H9 (cell line): ENCODE data around the gene SLC12A8. TPM values are rescaled to one million over a fixed set of nuclear protein-coding genes. Genes with fewer than 3 reads are reported as not detected.

Experiments
- DNase-seq: peaks from one replicate; pipeline ENCODE4 v3.0.0-alpha.2; 2017
- H2AFZ ChIP-seq: one replicate; pipeline ENCODE4 v1.6.1; 2013; ENCODE audit warnings: mild to moderate bottlenecking, low read length, control low read depth, moderate library complexity
- H2AK5ac ChIP-seq: 2 replicates; pipeline ENCODE4 v1.6.1; 2013; ENCODE audit warnings: low read length, control low read depth, mixed read lengths; ENCODE audit not compliant: insufficient read length
- H2BK120ac ChIP-seq: one replicate; pipeline ENCODE4 v1.6.1; 2013; ENCODE audit warnings: low read depth, mild to moderate bottlenecking, low read length, control low read depth, inconsistent platforms; ENCODE audit not compliant: poor library complexity, severe bottlenecking
- H2BK12ac ChIP-seq: 2 replicates; pipeline ENCODE4 v1.6.1; 2013; ENCODE audit warnings: low read length, control low read depth, mixed read lengths, low read depth; ENCODE audit not compliant: insufficient read length
- H2BK15ac ChIP-seq: 2 replicates; pipeline ENCODE4 v1.6.1; 2013; ENCODE audit warnings: low read depth, low read length, control low read depth
- H2BK20ac ChIP-seq: one replicate; pipeline ENCODE4 v1.6.1; 2013; ENCODE audit warnings: low read depth, mild to moderate bottlenecking, low read length, control low read depth, inconsistent platforms; ENCODE audit not compliant: poor library complexity, severe bottlenecking
- H2BK5ac ChIP-seq: 2 replicates; pipeline ENCODE4 v1.6.1; 2013; ENCODE audit warnings: low read length, control low read depth, mixed read lengths; ENCODE audit not compliant: insufficient read length
- H3K14ac ChIP-seq: 2 replicates; pipeline ENCODE4 v1.6.1; 2013; ENCODE audit warnings: low read length, control low read depth; ENCODE audit not compliant: insufficient read depth
- H3K18ac ChIP-seq: 2 replicates; pipeline ENCODE4 v1.6.1; 2013; ENCODE audit warnings: low read depth, mild to moderate bottlenecking, mixed read lengths, low read length, control low read depth; ENCODE audit not compliant: insufficient read length
- H3K23ac ChIP-seq: 2 replicates; pipeline ENCODE4 v1.6.1; 2013; ENCODE audit warnings: low read length, control low read depth, mixed read lengths, low read depth; ENCODE audit not compliant: insufficient read length
- H3K23me2 ChIP-seq: 2 replicates; pipeline ENCODE4 v1.6.1; 2013; ENCODE audit warnings: low read depth, mild to moderate bottlenecking, mixed read lengths, low read length, control low read depth; ENCODE audit not compliant: insufficient read length, poor library complexity, severe bottlenecking
- H3K27ac ChIP-seq: 2 replicates; pipeline ENCODE4 v1.5.1; 2013; ENCODE audit warnings: low read length, control low read depth, mixed read lengths, low read depth; ENCODE audit not compliant: insufficient read length
- H3K27me3 ChIP-seq: 2 replicates; pipeline ENCODE4 v1.6.1; 2013; ENCODE audit warnings: low read length, control low read depth, inconsistent platforms; ENCODE audit not compliant: insufficient read depth
- H3K4ac ChIP-seq: 2 replicates; pipeline ENCODE4 v1.6.1; 2013; ENCODE audit warnings: low read depth, mild to moderate bottlenecking, control low read depth, inconsistent platforms, low read length, moderate library complexity
- H3K4me1 ChIP-seq: 2 replicates; pipeline ENCODE4 v1.6.1; 2013; ENCODE audit warnings: low read length, control low read depth, inconsistent platforms; ENCODE audit not compliant: insufficient read depth
- H3K4me2 ChIP-seq: 2 replicates; pipeline ENCODE4 v1.6.1; 2013; ENCODE audit warnings: low read length, control low read depth, mixed read lengths; ENCODE audit not compliant: insufficient read length, insufficient read depth
- H3K56ac ChIP-seq: 2 replicates; pipeline ENCODE4 v1.6.1; 2013; ENCODE audit warnings: low read depth, mild to moderate bottlenecking, mixed read lengths, low read length, control low read depth; ENCODE audit not compliant: insufficient read length
- H3K79me1 ChIP-seq: 2 replicates; pipeline ENCODE4 v1.6.1; 2013; ENCODE audit warnings: low read depth, mild to moderate bottlenecking, moderate library complexity, low read length, control low read depth, inconsistent platforms; ENCODE audit not compliant: insufficient read depth, poor library complexity, severe bottlenecking
- H3K79me2 ChIP-seq: 2 replicates; pipeline ENCODE4 v1.6.1; 2013; ENCODE audit warnings: low read length, control low read depth, inconsistent platforms; ENCODE audit not compliant: insufficient read depth
- H3K9ac ChIP-seq: 2 replicates; pipeline ENCODE4 v1.6.1; 2013; ENCODE audit warnings: low read length, control low read depth, mixed read lengths; ENCODE audit not compliant: insufficient read length; ENCODE audit errors: extremely low read depth
- H3K9me3 ChIP-seq: one replicate; pipeline ENCODE4 v1.6.1; 2013; ENCODE audit warnings: low read depth, low read length, inconsistent platforms; ENCODE audit not compliant: control insufficient read depth
- H3T11ph ChIP-seq: one replicate; pipeline ENCODE4 v1.6.1; 2013; ENCODE audit warnings: mild to moderate bottlenecking, low read length, control low read depth, inconsistent platforms
- H4K20me1 ChIP-seq: one replicate; pipeline ENCODE4 v1.6.1; 2013; ENCODE audit not compliant: control insufficient read depth, insufficient read length, insufficient read depth
- H4K5ac ChIP-seq: 2 replicates; pipeline ENCODE4 v1.6.1; 2013; ENCODE audit warnings: low read depth, mild to moderate bottlenecking, mixed read lengths, low read length, control low read depth; ENCODE audit not compliant: insufficient read length
- H4K8ac ChIP-seq: replicated peaks from 2 replicates; pipeline ENCODE4 v1.6.1; 2013; ENCODE audit warnings: low read length, control low read depth, mixed read lengths, low read depth; ENCODE audit not compliant: insufficient read length
- H4K91ac ChIP-seq: 2 replicates; pipeline ENCODE4 v1.6.1; 2013; ENCODE audit warnings: low read depth, mild to moderate bottlenecking, moderate library complexity, mixed read lengths, low read length, control low read depth; ENCODE audit not compliant: insufficient read length
- H3K27ac Mint-ChIP-seq, 3 experiments: 2 replicates in 2 of 3; 3 replicates in 1 of 3; pipeline ENCODE4 v1.8.0; 2020 to 2021; ENCODE audit warnings: mixed read lengths in 3 of 3, mild to moderate bottlenecking in 1 of 3, moderate library complexity in 1 of 3
- H3K27me3 Mint-ChIP-seq: 2 replicates; pipeline ENCODE4 v1.8.0; 2021; ENCODE audit warnings: low read depth, mild to moderate bottlenecking, moderate library complexity, mixed read lengths
- H3K36me3 Mint-ChIP-seq, 3 experiments: 2 replicates in 2 of 3; 3 replicates in 1 of 3; pipeline ENCODE4 v1.8.0; 2020 to 2021; ENCODE audit warnings: low read depth in 3 of 3, mixed read lengths in 3 of 3; ENCODE audit not compliant: insufficient read depth in 1 of 3
- H3K4me1 Mint-ChIP-seq, 2 experiments: 2 replicates each; pipeline ENCODE4 v1.8.0; 2020; ENCODE audit warnings: mixed read lengths in 2 of 2
- H3K4me3 Mint-ChIP-seq, 2 experiments: 2 replicates in 1 of 2; 3 replicates in 1 of 2; pipeline ENCODE4 v1.8.0; 2020 to 2021; ENCODE audit warnings: mild to moderate bottlenecking in 2 of 2, mixed read lengths in 2 of 2, moderate library complexity in 1 of 2
- H3K9me3 Mint-ChIP-seq, 2 experiments: 2 replicates in 1 of 2; 3 replicates in 1 of 2; pipeline ENCODE4 v1.8.0; 2020; ENCODE audit warnings: mild to moderate bottlenecking in 2 of 2, mixed read lengths in 2 of 2, moderate library complexity in 1 of 2
- CTCF ChIP-seq: fragments of 200-600 bp; sonication (generic); conservative IDR thresholded peaks from 3 replicates; pipeline ENCODE4 v1.8.0; 2021; ENCODE audit warnings: antibody characterized with exemption, mild to moderate bottlenecking
- WGBS: extraction: QIAGEN DNeasy Blood & Tissue Kit; methylation state at CpG from one replicate; pipeline ENCODE4 v1.1.7; 2013; ENCODE audit warnings: missing lambda C conversion rate, low lambda C conversion rate, mixed read lengths; ENCODE audit not compliant: insufficient read length; ENCODE audit errors: extremely low coverage; 5-methylcytosine and 5-hydroxymethylcytosine counted together
- total RNA-seq: library from RNA; stranded (reverse); gene quantifications from 2 replicates; pipeline ENCODE4 v1.2.1, GENCODE V29; 2021

The SLC12A8 gene
- total RNA-seq, 1 experiment from 2014 or later: 8.2 TPM

- H3K27me3 ChIP-seq: peaks cover under 1% of the 10 kb centered on the region; the same call in 1 of the 2 replicates
- no peak overlapping the region for H3K4me2 ChIP-seq
- no peak overlapping the region for H2AFZ ChIP-seq
- H4K8ac ChIP-seq: no peak overlapping the region
- Mint-ChIP-seq H3K27me3 (peaks cover 47% of the 10 kb centered on the region), H3K36me3 (peaks cover 0 to 7% (median 0%) of the 10 kb centered on the region in 3 experiments; a peak in 1 of 7 replicates), H3K9me3 (peaks cover 3 to 5% of the 10 kb centered on the region in 2 experiments; a peak in 2 of 5 replicates), H3K4me1 (peaks cover 37 to 38% of the 10 kb centered on the region in 2 experiments), H3K4me3 (no peak overlapping the region), H3K27ac (no peak overlapping the region)
- H4K5ac ChIP-seq: no peak overlapping the region
- no peak overlapping the region for H2BK12ac ChIP-seq
- no peak for TF ChIP-seq CTCF
- H3K23ac ChIP-seq: no peak overlapping the region
- H3K79me1 ChIP-seq: no peaks in the 10 kb centered on the region
- no peak overlapping the region for H2BK5ac ChIP-seq
- H3K23me2 ChIP-seq: no peaks in the 10 kb centered on the region
- no peak overlapping the region for H4K91ac ChIP-seq
- H3K9me3 ChIP-seq: no peaks in the 10 kb centered on the region
- no peak overlapping the region; the same call in 1 of the 2 replicates for H3K14ac ChIP-seq
- no CpG with 5 or more reads among the region's 7 CpGs for WGBS
- H3T11ph ChIP-seq: no peak overlapping the region
- no peak overlapping the region for H2BK120ac ChIP-seq
- no peaks in the 10 kb centered on the region for H4K20me1 ChIP-seq
- H3K4ac ChIP-seq: no peak overlapping the region
- H3K18ac ChIP-seq: no peak overlapping the region
- no peak overlapping the region for H3K56ac ChIP-seq
- H2BK15ac ChIP-seq: no peak overlapping the region
- no peak overlapping the region for H3K27ac ChIP-seq
- DNase-seq: no peak
- no peaks in the 10 kb centered on the region; the same call in 1 of the 2 replicates for H3K4me1 ChIP-seq
- H2BK20ac ChIP-seq: no peak overlapping the region
- no peaks in the 10 kb centered on the region for H3K79me2 ChIP-seq
- H3K9ac ChIP-seq: no peak overlapping the region
- no peak overlapping the region for H2AK5ac ChIP-seq
Measured at GRCh38 chr3:125062904-125063618, 149.5 kb downstream of the SLC12A8 start.
